ENCODE measurements around the gene R3HDM4.

The R3HDM4 gene

DNA sequence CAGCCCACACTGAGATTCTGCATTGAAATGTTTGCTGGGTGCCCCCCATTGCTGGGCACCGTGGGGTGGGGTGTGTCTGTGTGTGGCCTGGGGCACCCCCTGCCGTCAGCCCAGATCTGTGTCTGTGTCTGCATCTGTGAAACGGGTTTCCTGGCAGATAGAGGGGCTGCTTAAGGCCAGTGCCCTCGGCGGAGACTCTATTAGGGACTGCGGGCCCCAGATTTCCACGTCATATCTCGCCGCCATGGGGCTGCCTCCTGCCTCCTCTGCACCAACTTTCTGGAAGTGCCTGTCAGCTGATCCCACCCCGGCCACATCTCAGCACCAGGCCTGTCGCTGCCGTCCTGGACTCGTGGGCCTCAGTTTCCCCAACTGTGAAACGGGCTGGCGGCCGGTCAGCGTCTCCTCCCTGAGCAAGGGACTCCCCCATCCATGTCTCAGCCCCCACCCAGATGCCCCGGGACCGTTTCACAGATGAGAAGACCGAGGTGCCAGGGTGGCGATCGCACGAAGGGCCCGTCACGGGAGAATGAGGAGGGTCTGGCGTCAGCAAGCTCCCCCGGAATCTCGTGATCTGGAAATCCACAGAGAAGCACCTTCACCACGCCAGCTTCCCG lies 34.2 kb upstream of the R3HDM4 start:
- no peak for DNase-seq (ENCODE audit: low spot score)

DNA sequence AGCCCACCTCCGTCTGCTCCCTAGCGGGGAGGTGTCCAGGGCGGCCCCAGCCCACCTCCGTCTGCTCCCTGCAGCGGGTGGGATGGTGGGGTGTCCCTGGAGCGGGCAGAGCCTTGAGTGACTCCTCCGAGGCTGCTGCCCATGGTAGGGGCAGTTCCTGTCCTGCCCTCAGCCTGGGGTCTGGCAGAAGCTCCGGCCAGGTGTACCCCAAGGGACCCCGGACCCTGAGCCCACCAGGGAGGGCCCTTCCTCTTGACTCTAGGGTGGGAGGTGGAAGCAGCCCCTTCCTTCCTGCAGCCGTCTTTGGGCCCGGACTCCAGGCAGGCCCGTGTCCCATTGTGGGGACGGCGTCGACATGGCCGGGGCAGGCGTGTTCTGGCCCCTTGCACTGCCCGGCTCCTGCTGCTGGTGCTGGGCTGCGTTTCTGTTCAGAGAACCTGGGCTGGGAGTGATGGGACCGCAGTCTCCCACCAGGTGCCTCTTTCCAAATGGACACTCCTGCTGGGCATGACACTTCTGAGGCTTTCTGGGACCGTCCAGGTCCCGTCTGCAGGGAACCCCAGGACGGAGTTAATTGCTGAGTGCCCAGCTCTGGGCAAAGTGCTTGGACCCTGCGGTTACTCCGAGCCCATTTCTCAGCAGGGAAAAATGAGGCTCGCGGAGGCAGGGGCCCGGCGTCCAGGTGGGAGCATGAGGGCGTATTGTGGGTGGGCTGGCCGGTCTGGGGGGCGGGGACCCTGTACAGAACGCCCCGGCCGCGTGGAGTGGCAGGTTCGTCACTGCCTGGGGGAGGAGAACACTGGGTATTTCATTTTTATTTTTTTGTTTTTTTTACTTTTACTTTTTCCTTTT lies 32.6 kb upstream of the R3HDM4 start:
- DNase-seq (ENCODE audit: low spot score): no peak

DNA sequence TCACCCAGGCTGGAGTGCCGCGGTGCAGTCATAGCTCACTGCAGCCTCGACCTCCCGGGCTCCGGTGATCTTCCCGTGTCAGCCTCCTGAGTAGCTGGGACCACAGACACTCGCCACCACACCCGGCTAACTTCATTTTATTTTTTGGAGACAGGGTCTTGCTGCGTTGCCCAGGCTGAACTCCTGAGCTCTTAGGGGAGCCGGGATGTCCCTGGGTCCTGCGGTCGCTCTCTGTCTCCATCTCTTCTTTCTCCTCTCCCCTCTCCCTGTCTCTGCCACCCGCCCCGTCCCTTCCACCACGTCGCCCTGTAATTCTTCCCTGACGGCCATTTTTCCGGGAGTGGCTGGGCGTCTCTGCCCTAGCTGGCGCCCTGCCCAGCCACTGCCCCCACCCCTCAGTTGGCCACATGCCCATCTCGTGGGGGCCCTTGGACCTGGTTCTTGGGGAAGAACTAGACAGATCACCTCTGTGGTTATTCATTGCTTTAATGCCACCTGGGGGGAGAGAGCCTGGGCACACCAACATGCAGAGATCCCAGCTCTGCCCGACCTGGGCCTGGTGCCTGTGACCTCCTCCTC lies 31.7 kb upstream of the R3HDM4 start:
- no peak for DNase-seq (ENCODE audit: low spot score)

DNA sequence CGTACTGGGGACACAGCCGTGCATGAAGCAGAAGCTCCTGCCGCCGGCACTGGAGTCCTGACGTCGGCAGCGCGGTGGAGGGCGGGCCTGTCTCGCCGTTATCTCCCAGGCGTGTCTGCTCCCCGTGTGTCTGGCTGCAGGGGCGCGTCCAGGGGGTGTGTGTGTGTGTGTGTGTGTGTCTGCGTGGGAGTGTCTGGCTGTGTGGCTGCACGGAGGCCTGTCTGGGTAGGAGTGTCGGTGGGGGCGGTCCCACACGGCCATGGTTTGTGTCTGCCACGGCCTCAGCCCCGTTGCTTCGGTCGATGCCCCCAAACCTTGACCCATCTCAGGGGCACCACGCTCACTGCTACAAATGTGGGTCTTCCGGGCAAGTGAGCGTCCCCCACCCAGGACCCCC lies 31.1 kb upstream of the R3HDM4 start:
- no peak for DNase-seq (ENCODE audit: low spot score)

DNA sequence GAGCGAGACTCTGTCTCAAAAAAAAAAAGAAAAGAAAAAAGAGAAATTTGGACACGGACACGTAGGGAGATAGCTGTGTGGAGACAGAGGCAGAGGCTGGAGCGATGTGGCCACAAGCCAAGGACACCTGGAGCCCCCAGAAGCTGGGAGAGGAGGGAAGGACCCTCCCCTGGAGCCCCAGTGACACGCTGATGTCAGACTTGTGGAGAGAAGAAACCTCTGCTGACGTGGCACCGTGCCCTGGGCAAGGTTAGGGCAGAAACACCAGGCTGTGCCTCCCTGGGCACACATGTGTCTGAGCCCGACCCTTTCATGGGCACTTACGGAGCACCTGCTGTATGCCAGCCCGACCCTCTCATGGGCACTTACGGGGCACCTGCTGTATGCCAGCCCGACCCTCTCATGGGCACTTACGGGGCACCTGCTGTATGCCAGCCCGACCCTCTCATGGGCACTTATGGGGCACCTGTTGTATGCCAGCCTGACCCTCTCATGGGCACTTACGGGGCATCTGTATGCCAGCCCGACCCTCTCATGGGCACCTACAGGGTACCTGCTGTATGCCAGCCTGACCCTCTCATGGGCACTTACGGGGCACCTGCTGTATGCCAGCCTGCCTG lies 30.6 kb upstream of the R3HDM4 start:
- DNase-seq (ENCODE audit: low spot score): no peak

DNA sequence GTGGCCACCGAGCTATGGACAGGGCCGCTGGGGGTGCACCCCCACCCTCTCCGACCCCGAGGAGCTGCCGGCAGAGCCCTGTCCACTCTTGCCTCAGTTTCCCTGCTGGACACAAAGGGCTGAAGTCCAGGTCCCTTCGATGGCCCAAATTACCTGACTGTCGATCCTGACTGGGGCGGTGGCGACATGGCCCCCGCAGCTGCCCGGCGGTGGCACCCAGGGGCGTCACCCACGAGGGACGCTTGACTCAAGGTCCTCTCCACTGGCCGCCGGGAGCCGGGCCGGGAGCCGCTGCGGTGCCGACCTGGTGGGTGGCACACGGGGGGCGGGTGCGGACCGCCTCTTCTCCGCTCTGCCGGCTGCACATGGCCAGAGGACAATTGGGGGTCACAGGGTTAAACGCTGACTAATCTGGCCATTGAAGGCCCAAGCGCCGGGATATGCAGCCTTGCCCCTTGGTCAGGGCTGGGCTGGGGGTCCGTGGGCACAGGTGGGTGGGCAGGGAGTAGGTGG lies 29.2 kb upstream of the R3HDM4 start:
- no peak for DNase-seq (ENCODE audit: low spot score)

DNA sequence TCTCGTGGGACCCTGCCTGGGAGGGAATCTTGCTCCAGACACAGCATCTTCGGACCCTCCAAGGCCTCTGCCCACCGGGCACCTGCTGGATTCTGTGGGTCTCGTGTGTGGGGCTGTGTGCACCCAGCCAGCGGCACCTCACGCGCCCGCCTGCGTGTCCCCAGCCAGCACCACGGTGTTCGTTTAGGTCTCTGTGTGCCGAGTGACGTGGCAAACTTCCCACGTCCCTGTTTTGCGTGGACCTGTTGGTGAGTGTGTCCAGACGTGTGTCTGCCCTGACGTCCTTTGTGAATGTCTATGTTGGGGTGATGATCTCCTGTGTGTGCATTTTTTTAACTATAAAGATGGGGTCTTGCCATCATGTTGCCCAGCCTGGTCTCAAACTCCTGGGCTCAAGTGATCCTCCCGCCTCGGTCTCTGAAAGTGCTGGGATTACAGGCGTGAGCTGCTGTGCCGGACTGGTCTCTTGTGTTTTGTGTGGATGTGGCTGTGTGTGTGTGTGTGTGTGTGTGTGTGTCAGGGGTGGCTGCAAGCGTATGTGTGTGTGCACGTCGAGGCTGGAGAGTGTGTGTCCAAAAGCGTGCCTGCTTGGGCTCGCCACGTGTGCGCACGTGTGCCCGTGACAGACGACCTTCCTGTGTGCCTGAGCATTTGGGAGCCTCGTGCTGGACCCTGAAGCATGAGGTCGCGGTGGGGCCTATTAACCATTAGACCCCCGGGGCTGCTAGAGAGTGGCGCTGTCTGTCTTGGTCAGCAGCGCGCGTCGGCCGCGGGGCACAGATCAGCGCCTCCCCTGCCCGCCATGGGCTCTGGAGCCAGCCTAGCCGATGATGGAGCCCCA lies 28.5 kb upstream of the R3HDM4 start:
- DNase-seq (ENCODE audit: low spot score): no peak

DNA sequence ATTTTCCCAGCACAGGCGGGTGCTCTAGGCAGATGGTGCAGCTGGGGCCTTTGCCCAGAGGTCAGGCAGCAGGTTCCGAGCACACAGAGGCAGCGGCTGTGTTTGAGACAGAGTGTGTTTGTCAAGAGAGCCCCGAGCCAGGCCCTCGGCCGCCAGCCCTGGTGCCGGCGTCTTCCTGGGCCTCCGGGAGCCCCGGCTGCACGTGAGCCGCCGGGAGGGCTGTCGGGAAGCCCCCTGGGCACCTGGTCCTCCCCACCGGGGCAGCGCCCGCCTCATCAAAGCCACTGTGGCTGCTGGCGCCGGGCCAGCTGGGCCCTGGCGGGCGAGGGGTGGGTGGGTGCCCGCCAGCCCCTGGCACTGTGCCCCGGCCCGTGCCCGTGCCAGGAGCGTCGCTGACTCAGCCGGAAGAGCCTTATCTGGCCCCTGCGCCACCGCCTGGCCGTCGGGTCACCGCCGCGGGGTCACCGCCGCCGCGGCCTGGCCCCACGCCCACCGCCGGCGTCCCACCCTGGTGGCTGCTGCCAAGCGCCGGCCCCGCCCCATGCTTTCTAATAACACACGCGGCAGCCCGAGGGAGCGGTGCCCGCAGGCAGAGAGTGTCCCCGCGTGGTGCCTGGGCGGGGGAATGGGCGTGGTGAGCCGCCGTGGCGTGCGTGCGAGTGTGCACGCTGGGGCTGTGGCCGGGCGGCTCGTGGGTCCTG lies 27.7 kb upstream of the R3HDM4 start:
- DNase-seq (ENCODE audit: low spot score): no peak

DNA sequence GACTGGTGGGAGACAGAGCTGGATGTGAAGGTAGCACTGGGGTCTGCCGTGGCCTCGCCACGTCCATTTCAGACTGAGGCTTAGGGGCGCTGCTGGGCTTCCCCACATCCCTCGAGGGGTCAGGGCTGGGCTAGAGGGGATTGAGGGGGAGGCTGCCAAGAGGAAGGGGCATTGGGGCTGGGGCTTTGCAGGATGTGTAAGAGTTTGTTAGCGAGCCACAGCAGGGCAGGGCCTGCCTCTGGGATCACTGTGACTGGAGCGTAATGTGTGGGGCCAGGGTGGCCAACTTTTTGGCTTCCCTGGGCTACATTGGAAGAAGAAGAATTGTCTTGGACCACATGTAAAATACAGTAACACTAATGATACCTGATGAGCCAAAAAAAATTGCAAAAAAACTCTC lies 26.9 kb upstream of the R3HDM4 start:
- DNase-seq (ENCODE audit: low spot score): no peak

DNA sequence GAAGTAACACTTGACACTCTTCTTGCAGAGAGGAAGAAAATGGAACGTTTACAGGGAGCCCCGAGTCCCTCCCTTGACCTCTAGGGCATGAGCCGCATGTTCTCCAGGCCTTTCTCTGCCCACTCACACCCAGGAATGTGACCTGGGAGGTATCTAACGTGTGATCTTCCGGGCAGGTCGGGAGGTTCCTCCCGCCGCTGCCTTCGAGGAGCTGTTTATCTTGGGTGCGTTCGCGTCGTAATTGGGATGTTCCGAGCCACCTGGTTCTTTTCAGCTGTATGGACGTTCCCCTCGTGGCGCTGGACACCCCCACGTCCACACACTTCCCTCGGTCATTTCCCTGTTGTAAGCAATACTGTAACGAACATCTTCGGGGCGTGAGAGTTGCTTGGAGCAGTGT lies 26.4 kb upstream of the R3HDM4 start:
- no peak for DNase-seq (ENCODE audit: low spot score)

DNA sequence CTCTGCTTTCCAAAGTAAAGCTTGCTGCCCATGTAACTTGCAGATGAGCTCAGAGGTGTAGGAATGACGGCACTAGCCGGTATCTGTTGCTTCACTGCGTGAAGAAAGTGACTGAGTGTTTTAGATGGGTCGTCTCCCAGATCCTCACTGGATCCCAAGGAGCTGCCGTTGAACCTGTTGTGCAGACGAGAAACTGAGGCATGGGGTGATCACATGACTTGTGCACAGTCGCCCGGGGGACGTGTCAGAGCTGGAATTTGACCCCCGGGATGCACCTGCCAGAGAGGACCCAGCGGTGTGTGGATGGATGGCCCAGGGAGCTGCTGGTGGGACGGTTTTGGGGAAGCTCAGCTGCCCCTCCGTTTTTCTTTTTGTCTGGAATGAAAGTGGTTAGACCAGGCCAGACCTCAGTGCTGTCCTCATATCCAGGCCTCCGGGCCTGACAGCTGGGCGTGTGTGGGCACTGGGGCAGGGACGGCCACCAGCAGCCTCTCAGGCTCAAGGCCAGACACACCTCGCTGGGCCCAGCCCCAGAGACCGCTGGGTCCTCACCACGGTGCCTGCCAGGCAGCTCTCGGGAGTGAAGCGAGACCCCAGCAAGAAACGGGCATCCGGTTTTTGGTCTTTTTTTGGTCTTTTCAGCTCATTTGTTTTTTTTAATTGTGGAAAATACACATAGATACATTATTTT lies 25.4 kb upstream of the R3HDM4 start:
- DNase-seq (ENCODE audit: low spot score): no peak

DNA sequence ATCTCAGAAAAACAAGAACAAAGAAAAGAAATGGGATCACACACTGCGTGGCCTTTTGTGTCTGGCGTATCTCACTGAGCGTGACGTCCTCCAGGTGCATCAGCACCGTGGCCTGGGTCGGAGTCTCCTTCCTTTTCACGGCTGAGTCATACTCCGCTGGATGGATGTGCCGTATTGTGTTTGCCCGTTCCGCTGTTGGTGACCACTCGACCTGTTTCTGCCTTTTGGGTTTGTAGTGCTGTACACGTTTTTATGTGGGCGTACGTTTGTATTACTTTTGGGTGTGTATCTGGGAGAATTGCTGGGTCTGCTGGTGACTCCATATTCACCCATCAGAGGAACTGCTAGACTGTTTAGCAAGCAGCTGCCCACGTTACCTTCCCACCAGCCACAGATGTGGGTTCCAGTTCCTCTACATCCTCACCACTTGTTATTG lies 24.3 kb upstream of the R3HDM4 start:
- DNase-seq (ENCODE audit: low spot score): no peak

DNA sequence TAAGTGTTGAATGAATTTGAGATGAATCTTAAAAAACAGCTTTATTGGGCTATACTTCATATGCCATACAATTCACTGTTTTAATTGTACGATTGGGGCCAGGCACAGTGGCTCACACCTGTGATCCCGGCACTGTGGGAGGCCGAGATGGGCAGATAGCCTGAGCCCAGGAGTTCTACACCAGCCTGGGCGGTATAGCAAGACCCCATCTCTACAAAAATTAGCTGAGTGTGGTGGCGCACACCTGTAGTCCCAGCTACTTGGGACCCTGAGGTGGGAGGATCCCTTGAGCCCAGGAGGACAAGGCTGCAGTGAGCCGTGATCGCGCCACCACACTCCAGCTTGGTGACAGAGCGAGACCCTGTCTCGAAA lies 23.1 kb upstream of the R3HDM4 start:
- no peak for DNase-seq (ENCODE audit: low spot score)

DNA sequence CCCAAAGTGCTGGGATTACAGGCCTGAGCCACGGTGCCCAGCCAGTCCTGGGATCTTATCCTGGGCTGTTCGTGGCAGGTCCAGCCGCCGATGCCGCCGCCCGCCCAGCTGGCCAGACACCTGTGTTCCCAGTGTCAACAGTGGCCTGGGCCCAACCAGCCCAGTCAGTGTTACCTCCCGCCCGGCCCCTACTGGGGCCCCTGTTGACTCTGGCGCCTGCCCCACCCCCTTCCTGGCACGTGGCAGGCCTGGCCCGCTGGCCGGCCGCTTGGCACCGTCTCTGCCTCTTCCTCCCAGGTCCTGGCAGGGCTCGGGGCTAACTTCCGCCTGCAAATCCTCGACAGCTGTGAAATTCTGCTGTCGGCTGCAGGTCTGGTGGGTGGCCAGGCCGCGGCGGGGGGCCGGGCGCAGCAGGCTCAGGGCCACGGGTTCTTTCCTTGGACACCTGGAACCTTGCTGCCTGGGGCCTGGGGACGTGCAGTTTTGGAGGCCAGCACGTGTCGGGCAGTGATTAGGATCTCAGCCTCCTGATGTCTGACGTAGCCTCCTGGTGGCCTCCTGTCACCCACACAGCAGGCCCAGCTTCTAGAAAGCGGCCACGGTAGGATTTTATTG lies 22.0 kb upstream of the R3HDM4 start:
- DNase-seq (ENCODE audit: low spot score): no peak

DNA sequence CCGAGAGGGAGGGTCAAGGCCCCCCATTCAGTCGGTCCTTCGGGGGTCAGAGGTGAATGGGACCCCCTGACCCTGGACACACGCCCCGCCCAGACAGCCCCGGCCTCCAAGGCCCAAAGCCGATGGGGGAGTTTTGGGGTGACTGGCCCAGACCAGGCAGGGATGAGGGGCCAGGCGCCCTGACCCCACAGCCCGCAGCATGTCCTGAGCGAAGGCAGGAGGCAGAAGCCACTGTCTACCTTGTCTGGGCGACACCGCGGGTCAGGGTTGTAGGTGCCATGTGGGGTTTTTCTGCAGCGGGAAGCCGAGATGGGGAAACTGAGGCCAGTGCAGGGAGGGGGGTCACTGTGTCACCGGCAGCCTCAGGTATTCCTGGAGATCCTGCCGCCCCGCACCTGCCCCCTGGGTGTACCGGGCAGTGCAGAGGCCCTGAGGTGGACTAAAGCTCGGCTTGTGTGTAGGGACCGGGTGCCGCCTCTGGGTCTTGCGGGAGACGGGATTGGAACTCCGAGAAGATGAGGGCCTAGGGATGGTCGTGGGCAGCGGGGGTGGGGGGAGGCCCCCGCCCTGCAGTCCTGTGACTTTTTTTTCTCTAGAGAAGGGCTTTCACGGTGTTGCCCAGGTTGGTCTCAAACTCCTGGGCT lies 21.3 kb upstream of the R3HDM4 start:
- DNase-seq (ENCODE audit: low spot score): no peak

DNA sequence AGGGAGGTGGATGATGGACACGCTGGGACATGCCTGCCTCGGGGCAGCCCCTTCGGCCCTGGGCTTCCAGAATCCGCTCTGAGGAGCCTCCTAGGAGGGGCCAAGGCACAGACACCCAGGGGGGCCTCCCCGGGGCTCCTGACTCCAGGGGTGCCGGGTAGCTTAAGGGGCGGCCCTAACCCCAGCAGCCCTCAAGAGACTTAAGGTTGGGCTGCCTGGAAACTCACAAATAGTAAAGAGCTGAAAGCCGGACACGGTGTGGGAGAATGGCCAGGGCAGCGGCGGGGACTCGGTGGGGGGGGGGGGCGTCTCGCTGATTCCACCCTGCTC lies 20.5 kb upstream of the R3HDM4 start:
- no peak for DNase-seq (ENCODE audit: low spot score)

DNA sequence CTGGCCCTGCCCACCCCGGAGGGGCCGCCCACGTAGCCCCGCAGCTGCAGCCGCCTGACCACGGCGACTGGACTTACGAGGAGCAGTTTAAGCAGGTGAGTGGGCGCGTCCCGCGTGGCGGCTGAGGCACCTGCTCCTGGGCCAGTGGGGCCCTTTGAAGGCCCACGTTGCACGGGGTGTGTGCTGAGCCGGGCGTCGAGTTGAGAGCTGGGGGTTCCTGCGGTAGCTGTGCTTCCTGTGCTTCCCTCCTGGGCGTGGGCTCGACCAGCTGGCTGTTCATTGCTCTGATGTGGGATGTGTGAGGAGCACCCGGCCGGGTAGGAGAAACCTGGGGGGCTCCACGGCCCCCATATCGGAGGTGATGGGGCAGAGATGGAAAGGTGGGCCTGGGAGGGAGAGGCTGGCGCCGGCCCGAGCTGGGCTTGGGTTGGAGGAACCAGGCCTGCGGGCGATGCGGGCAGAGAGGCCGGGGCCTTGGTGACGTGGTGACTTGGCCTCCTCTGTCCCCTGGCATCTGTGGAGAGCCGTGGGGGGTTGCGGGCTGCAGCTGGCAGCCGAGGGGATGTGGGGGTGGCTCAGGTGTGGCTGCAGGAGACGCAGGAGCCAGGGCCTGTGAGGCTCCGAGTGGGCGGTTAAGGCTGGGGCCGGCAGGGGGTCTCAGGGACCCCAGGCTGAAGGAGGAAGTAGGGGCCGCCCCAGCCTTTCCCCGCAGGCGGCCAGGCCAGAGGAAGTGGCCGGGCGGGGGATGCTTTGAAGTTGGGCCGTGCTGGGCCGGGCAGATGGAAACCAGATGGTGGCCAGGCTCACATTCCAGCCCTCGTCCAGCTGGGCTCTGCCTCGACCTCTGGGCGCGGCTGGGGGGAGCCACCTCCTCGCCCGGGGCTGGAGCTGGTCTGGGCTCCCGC lies 19.9 kb upstream of the R3HDM4 start:
- DNase-seq (ENCODE audit: low spot score): peak; percentile 84

DNA sequence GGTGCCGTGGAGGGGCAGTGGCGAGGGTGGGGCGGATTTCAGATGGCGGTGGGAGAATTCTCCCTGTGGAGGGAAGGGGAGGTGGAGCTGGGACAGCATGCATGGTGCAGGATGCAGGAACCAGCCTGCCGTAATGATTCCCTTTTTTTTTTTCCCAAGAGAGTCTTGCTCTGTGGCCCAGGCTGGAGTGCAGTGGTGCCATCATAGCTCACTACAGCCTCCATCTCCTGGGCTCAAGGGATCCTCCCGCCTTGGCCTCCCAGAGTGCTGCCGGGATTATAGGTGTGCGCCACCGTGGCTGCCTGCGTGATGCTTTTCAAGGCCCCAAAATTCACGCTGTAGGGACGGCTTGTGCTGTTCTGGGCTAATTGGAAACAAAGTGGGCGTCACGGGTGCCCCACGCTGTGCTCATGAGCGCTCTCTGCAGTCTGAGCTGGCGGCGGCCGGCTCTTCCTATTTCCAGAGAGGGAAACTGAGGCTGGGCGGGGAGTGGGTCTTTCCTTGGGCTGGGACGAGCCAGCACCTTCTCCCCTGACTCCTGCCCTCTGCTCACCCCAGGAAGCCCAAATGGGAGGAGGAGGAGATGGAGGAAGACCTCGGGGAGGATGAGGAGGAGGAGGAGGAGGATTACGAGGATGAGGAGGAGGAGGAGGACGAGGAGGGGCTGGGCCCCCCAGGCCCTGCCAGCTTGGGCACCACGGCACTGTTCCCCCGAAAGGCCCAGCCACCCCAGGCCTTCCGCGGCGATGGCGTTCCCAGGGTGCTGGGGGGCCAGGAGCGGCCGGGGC lies 19.0 kb upstream of the R3HDM4 start:
- no peak for DNase-seq (ENCODE audit: low spot score)
